ENCODE measurements around the gene RASEF. TPM values are rescaled to one million over a fixed set of nuclear protein-coding genes. Genes with fewer than 3 reads are reported as not detected.

Gene RASEF
- total RNA-seq, 1 experiment from 2014 or later, result 12.3 TPM

- intact Hi-C loops (cut with micrococcal nuclease), result no loop called here
- H3K4me2 ChIP-seq (ENCODE audit: low read length), result no peak overlapping the region
- POLR2A ChIA-PET (ENCODE audit: unreplicated experiment), result no interaction called here
Measured at GRCh38 chr9:83024506-83025125, 38.3 kb downstream of the RASEF start.

GRCh38 chr9:83023151-83023550 is 39.8 kb downstream of the RASEF start:
- Histone ChIP-seq H3K36me3 (ENCODE audit: low read depth, low read length) (no peaks in the 10 kb centered on the region; the same call in 1 of the 2 replicates), H3K79me2 (ENCODE audit: low read length) (no peaks in the 10 kb centered on the region), H3K4me1 (ENCODE audit: insufficient read depth, low read length) (peaks cover 19% of the 10 kb centered on the region), H2AFZ (ENCODE audit: low read length) (no peak overlapping the region), H3K9ac (ENCODE audit: low read length) (no peak overlapping the region), H3K27ac (ENCODE audit: low read length) (no peak overlapping the region), H3K9me2 (replicated peaks; ENCODE audit: low read length) (no peaks in the 10 kb centered on the region), H3K4me3 (ENCODE audit: low read length) (no peak overlapping the region), H4K20me1 (ENCODE audit: low read length) (no peaks in the 10 kb centered on the region), H3K9me3 (ENCODE audit: low read length) (no peaks in the 10 kb centered on the region), H3K27me3 (ENCODE audit: low read length) (no peaks in the 10 kb centered on the region), H3F3A (ENCODE audit: low read length, unreplicated experiment) (no peaks in the 10 kb centered on the region), H3K4me2 (ENCODE audit: low read length) (no peak overlapping the region)
- DNase-seq (no peak), ATAC-seq (no peak)
- intact Hi-C loops (cut with micrococcal nuclease), result no loop called here
- ChIA-PET POLR2A (ENCODE audit: unreplicated experiment) (no interaction called here), CTCF (no interaction called here)
- no TSS peak for BruUV-seq (replicated peaks)
- TF ChIP-seq EZH2 (IDR thresholded peaks at IDR 0.05; ENCODE audit: low read length, unreplicated experiment) (no peak), CTCF (conservative IDR thresholded peaks at IDR 0.05; ENCODE audit: low read depth, low read length) (no peak), EZH2phosphoT487 (IDR thresholded peaks at IDR 0.05; ENCODE audit: borderline replicate concordance, low read length) (no peak)

More at GRCh38 chr9:83024506-83025125, 38.3 kb downstream of the RASEF start:
- CTCF ChIA-PET, result interaction anchor here (0.7 kb wide), 1 partner anchor 42 kb away, joined by 3 read pairs; no protein-coding TSS in a partner anchor
- Histone ChIP-seq H3K4me3 (ENCODE audit: low read length) (no peak overlapping the region), H3F3A (ENCODE audit: low read length, unreplicated experiment) (no peaks in the 10 kb centered on the region), H3K79me2 (ENCODE audit: low read length) (no peaks in the 10 kb centered on the region), H3K36me3 (ENCODE audit: low read depth, low read length) (no peaks in the 10 kb centered on the region; the same call in 1 of the 2 replicates), H3K9me3 (ENCODE audit: low read length) (no peaks in the 10 kb centered on the region), H3K9ac (ENCODE audit: low read length) (no peak overlapping the region), H3K27ac (ENCODE audit: low read length) (no peak overlapping the region), H3K9me2 (replicated peaks; ENCODE audit: low read length) (no peaks in the 10 kb centered on the region), H4K20me1 (ENCODE audit: low read length) (no peaks in the 10 kb centered on the region), H2AFZ (ENCODE audit: low read length) (no peak overlapping the region), H3K27me3 (ENCODE audit: low read length) (no peaks in the 10 kb centered on the region), H3K4me1 (ENCODE audit: insufficient read depth, low read length) (peaks cover 25% of the 10 kb centered on the region)
- TF ChIP-seq CTCF (conservative IDR thresholded peaks at IDR 0.05; ENCODE audit: low read depth, low read length) (no peak), EZH2phosphoT487 (IDR thresholded peaks at IDR 0.05; ENCODE audit: borderline replicate concordance, low read length) (no peak), EZH2 (IDR thresholded peaks at IDR 0.05; ENCODE audit: low read length, unreplicated experiment) (no peak)
- ATAC-seq (no peak), DNase-seq (no peak)
- BruUV-seq (replicated peaks), result no TSS peak

GRCh38 chr9:83020864-83021263 is 42.1 kb downstream of the RASEF start:
- POLR2A ChIA-PET (ENCODE audit: unreplicated experiment), result no interaction called here
- Histone ChIP-seq H3K27ac (ENCODE audit: low read length) (no peak overlapping the region), H2AFZ (ENCODE audit: low read length) (no peak overlapping the region), H3K9me3 (ENCODE audit: low read length) (no peaks in the 10 kb centered on the region), H3K9ac (ENCODE audit: low read length) (no peak overlapping the region), H3K4me2 (ENCODE audit: low read length) (no peak overlapping the region), H3F3A (ENCODE audit: low read length, unreplicated experiment) (no peaks in the 10 kb centered on the region), H3K4me1 (ENCODE audit: insufficient read depth, low read length) (no peaks in the 10 kb centered on the region), H3K79me2 (ENCODE audit: low read length) (no peaks in the 10 kb centered on the region), H3K9me2 (replicated peaks; ENCODE audit: low read length) (no peaks in the 10 kb centered on the region), H3K27me3 (ENCODE audit: low read length) (no peaks in the 10 kb centered on the region), H3K36me3 (ENCODE audit: low read depth, low read length) (no peaks in the 10 kb centered on the region; the same call in 1 of the 2 replicates), H3K4me3 (ENCODE audit: low read length) (no peak overlapping the region), H4K20me1 (ENCODE audit: low read length) (no peaks in the 10 kb centered on the region)
- CTCF ChIA-PET, result no interaction called here
- no peak for TF ChIP-seq EZH2phosphoT487 (IDR thresholded peaks at IDR 0.05; ENCODE audit: borderline replicate concordance, low read length)
- TF ChIP-seq EZH2 (IDR thresholded peaks at IDR 0.05; ENCODE audit: low read length, unreplicated experiment), result no peak
- TF ChIP-seq CTCF (conservative IDR thresholded peaks at IDR 0.05; ENCODE audit: low read depth, low read length), result no peak
- DNase-seq, result peak; percentile 53
- ATAC-seq, result peak; percentile 70
- intact Hi-C loops (cut with micrococcal nuclease), result no loop called here
- BruUV-seq (replicated peaks), result no TSS peak
